Testis (tissue), 2 donors: ENCODE data around the gene METTL17.

Source experiments
- POLR2A ChIP-seq: fragments of 450-650 bp; IDR thresholded peaks from one replicate; pipeline ENCODE4 v1.6.1; 2017; ENCODE audit warnings: antibody characterized with exemption, mild to moderate bottlenecking, moderate library complexity
- TF ChIP-seq, protein P1 (sequence below), 3 experiments: fragments of 450-650 bp in 2 of 3; fragments of 200-600 bp in 1 of 3; sonication (generic) in 1 of 3; IDR thresholded peaks; one replicate each; pipeline ENCODE4 v1.5.1; 2016 to 2019; ENCODE audit warnings: antibody characterized with exemption in 3 of 3, mild to moderate bottlenecking in 2 of 3, moderate library complexity in 1 of 3

DNA sequence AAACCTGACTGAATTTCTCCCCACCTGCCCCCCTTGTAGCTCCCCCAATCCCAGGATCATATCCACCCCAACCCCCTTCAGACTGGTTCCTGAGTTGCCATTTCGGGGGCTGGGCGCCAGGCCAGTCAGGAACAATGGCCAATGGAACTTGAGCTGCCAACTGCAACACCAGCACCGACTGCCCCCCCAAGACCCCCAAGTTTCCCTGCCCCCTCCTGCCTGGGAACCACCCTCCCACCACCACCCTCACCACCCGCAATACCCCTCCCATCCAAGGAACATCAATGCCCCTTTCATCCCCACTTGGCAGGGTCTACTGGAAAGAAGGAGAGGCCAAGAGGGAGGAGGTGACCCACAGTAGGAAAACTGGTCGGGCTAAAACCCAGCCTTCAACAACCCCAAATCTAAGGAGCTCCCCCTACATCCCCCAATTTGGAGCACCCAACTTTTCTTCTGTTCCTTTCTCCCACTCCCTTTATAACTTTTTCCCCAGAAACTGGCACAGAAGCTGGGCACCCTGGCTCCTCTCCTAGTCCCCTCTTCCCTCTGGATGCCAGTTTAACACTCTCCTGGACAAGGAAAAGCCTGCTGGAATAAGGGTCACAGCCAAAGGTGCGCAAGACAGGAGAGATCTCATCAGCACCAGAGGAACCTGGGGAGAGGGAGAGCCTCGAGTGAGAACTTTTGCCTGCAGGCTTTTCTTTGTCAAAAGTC, 36.7 kb downstream of the METTL17 start:
- TF ChIP-seq, protein P1, sequence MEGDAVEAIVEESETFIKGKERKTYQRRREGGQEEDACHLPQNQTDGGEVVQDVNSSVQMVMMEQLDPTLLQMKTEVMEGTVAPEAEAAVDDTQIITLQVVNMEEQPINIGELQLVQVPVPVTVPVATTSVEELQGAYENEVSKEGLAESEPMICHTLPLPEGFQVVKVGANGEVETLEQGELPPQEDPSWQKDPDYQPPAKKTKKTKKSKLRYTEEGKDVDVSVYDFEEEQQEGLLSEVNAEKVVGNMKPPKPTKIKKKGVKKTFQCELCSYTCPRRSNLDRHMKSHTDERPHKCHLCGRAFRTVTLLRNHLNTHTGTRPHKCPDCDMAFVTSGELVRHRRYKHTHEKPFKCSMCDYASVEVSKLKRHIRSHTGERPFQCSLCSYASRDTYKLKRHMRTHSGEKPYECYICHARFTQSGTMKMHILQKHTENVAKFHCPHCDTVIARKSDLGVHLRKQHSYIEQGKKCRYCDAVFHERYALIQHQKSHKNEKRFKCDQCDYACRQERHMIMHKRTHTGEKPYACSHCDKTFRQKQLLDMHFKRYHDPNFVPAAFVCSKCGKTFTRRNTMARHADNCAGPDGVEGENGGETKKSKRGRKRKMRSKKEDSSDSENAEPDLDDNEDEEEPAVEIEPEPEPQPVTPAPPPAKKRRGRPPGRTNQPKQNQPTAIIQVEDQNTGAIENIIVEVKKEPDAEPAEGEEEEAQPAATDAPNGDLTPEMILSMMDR (IDR thresholded peaks at IDR 0.05), result no peak
- TF ChIP-seq POLR2A, result no peak
